Rectal smooth muscle tissue (tissue), 1 donor: Measurements from ENCODE around the gene FEM1B.

Source experiments
- H3K27ac ChIP-seq: one replicate; pipeline ENCODE4 v1.7.0; 2013; ENCODE audit warnings: low read depth, low read length, inconsistent platforms
- H3K27me3 ChIP-seq: one replicate; pipeline ENCODE4 v1.7.0; 2013; ENCODE audit warnings: low read length; ENCODE audit not compliant: control insufficient read depth, insufficient read depth
- H3K36me3 ChIP-seq: one replicate; pipeline ENCODE4 v1.7.0; 2013; ENCODE audit warnings: low read length; ENCODE audit not compliant: control insufficient read depth, insufficient read depth
- H3K4me1 ChIP-seq: one replicate; pipeline ENCODE4 v1.7.0; 2013; ENCODE audit warnings: low read length; ENCODE audit not compliant: control insufficient read depth, insufficient read depth
- H3K4me3 ChIP-seq: one replicate; pipeline ENCODE4 v1.7.0; 2013; ENCODE audit warnings: low read length
- H3K9ac ChIP-seq: one replicate; pipeline ENCODE4 v1.7.0; 2013; ENCODE audit warnings: low read length

Gene FEM1B

DNA sequence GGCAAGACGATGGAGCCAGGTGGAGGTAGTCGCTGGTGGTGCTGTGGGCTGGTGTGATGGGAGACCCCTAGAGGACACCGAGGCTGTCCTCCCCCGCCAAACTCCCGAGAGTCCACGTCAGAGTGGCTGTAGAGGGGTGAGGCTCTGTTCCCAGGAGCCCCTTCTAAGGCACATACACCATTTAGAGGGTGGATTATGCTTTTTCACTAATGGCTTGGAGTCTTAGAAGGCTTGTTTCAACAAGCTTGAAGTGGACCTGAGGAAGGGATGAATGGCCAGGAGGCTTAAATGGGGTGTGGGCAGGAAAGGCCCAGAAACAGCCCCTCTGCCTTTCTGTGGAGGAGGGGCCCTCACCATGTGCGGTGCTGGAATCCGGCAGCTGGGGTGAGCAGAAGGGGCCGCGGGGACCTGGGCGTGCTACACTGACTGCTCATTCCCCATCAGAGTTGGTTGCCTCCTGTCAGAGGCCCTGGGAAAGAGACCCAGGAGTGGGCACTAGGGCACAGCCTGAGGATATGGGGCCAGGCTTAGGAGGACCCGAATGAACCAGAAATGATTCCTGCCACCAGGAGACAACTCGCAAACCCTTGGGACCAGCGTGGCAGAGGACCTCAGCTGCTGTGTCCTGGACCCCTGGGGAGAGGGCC, 66.2 kb downstream of the FEM1B start:
- no peaks in the 10 kb centered on the region for H3K4me1 ChIP-seq
- H3K27ac ChIP-seq, result no peak overlapping the region
- no peak overlapping the region for H3K4me3 ChIP-seq
- H3K36me3 ChIP-seq, result no peaks in the 10 kb centered on the region
- H3K9ac ChIP-seq, result no peak overlapping the region
- H3K27me3 ChIP-seq, result no peaks in the 10 kb centered on the region

DNA sequence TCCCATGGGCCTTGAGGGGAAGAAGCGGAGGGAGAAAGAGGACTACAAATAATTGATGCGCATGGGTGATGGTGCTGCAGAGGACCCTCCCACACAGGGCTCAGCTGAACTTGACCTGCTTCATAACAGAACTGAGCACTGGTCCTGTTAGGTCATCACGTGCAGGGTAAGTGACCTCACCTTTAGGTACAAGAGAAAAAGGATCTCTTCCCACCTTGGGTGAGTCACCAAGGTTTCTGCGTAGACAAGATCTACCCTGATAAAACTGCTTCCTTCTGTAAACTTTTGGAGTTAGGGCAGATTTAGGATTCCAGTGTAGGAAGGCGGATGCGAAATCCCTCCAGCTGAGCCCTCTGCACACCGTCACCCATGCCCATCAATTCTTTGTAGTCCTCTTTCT, 67.1 kb downstream of the FEM1B start:
- Histone ChIP-seq H3K4me3 (no peak overlapping the region), H3K4me1 (no peaks in the 10 kb centered on the region), H3K36me3 (no peaks in the 10 kb centered on the region), H3K27ac (no peak overlapping the region), H3K9ac (no peak overlapping the region), H3K27me3 (no peaks in the 10 kb centered on the region)
